GM12878 (cell line): ENCODE results near the gene FYB1. TPM values are rescaled to one million over a fixed set of nuclear protein-coding genes. Genes with fewer than 3 reads are reported as not detected.

ENCODE experiments used
- E2F8 ChIP-seq: fragments of 450-650 bp; IDR thresholded peaks from 2 replicates; pipeline ENCODE4 v1.6.1; 2018; ENCODE audit warnings: mild to moderate bottlenecking, low read depth, moderate library complexity; ENCODE audit not compliant: partially characterized antibody
- ETV6 ChIP-seq, 2 experiments: fragments of 450-650 bp in 1 of 2; IDR thresholded peaks in 1 of 2; conservative IDR thresholded peaks in 1 of 2; 2 replicates each; pipeline ENCODE4 v1.6.1; 2014; ENCODE audit warnings: antibody characterized with exemption in 1 of 2, borderline replicate concordance in 1 of 2, low read depth in 1 of 2, mild to moderate bottlenecking in 1 of 2, moderate library complexity in 1 of 2
- ZNF592 ChIP-seq: fragments of 450-650 bp; IDR thresholded peaks from 2 replicates; pipeline ENCODE4 v1.6.1; 2017; ENCODE audit warnings: mild to moderate bottlenecking, moderate library complexity
- polyA plus RNA-seq, 11 experiments: library from polyadenylated mRNA; depleted of rRNA in 4 of 11; unstranded in 6 of 11; stranded (reverse) in 5 of 11; fragments of >200 nt; fragmentation: Nextera tagmentation in 4 of 11; fragmentation: Illumina TruSeq in 1 of 11; extraction: Ambion mirVana in 4 of 11; extraction: Trizol in 1 of 11; gene quantifications; 1 replicate in 1 of 11; 2 replicates in 10 of 11; pipeline versions ENCODE4 v1.2.1 to v1.2.3, GENCODE V29; 2011 to 2016; ENCODE audit warnings: inconsistent platforms in 2 of 11, missing spikeins in 2 of 11, low read depth in 1 of 11
- total RNA-seq, 4 experiments: library from RNA; depleted of rRNA in 3 of 4; stranded (reverse); fragments of >200 nt in 3 of 4; fragmentation: Illumina TruSeq in 1 of 4; extraction: Trizol in 1 of 4; gene quantifications; 2 replicates each; pipeline versions ENCODE4 v1.2.1 to v1.2.3, GENCODE V29; 2013 to 2021
- TF ChIP-seq, protein P1 (sequence below): IDR thresholded peaks from 2 replicates; pipeline ENCODE4 v1.6.1; 2012; ENCODE audit warnings: improper control_type of control experiment, low read depth, low read length; ENCODE audit not compliant: insufficient replicate concordance

Gene FYB1
- total and polyA plus RNA-seq, 10 of the 15 experiments (the other 5 are each of a cell fraction or from before 2014, with no cell fraction given): 0.06 to 4.3 (median 0.25) TPM; not detected in 2

GRCh38 chr5:39138892-39139291 is 80.5 kb downstream of the FYB1 start (continued):
- TF ChIP-seq E2F8 (no peak), ZNF592 (no peak), ETV6 (conservative IDR thresholded peaks at IDR 0.05 in 1 of 2, IDR thresholded peaks at IDR 0.05 in 1 of 2; ENCODE audit: borderline replicate concordance in 1 of 2, low read depth in 1 of 2) (no peak)
- TF ChIP-seq, protein P1, sequence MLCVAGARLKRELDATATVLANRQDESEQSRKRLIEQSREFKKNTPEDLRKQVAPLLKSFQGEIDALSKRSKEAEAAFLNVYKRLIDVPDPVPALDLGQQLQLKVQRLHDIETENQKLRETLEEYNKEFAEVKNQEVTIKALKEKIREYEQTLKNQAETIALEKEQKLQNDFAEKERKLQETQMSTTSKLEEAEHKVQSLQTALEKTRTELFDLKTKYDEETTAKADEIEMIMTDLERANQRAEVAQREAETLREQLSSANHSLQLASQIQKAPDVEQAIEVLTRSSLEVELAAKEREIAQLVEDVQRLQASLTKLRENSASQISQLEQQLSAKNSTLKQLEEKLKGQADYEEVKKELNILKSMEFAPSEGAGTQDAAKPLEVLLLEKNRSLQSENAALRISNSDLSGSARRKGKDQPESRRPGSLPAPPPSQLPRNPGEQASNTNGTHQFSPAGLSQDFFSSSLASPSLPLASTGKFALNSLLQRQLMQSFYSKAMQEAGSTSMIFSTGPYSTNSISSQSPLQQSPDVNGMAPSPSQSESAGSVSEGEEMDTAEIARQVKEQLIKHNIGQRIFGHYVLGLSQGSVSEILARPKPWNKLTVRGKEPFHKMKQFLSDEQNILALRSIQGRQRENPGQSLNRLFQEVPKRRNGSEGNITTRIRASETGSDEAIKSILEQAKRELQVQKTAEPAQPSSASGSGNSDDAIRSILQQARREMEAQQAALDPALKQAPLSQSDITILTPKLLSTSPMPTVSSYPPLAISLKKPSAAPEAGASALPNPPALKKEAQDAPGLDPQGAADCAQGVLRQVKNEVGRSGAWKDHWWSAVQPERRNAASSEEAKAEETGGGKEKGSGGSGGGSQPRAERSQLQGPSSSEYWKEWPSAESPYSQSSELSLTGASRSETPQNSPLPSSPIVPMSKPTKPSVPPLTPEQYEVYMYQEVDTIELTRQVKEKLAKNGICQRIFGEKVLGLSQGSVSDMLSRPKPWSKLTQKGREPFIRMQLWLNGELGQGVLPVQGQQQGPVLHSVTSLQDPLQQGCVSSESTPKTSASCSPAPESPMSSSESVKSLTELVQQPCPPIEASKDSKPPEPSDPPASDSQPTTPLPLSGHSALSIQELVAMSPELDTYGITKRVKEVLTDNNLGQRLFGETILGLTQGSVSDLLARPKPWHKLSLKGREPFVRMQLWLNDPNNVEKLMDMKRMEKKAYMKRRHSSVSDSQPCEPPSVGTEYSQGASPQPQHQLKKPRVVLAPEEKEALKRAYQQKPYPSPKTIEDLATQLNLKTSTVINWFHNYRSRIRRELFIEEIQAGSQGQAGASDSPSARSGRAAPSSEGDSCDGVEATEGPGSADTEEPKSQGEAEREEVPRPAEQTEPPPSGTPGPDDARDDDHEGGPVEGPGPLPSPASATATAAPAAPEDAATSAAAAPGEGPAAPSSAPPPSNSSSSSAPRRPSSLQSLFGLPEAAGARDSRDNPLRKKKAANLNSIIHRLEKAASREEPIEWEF: no peak
- TF ChIP-seq, all 136 proteins: peak for 0
